NCI-H2196 treated with DMSO at 0.1 percent for 48 hours (cell line): ENCODE results near the gene PLEKHA8.

Source experiments
- DNase-seq: peaks from one replicate; lab custom pipeline; 2025; ENCODE audit not compliant: unreplicated experiment; lab: John Stamatoyannopoulos, UW

Gene PLEKHA8

DNA sequence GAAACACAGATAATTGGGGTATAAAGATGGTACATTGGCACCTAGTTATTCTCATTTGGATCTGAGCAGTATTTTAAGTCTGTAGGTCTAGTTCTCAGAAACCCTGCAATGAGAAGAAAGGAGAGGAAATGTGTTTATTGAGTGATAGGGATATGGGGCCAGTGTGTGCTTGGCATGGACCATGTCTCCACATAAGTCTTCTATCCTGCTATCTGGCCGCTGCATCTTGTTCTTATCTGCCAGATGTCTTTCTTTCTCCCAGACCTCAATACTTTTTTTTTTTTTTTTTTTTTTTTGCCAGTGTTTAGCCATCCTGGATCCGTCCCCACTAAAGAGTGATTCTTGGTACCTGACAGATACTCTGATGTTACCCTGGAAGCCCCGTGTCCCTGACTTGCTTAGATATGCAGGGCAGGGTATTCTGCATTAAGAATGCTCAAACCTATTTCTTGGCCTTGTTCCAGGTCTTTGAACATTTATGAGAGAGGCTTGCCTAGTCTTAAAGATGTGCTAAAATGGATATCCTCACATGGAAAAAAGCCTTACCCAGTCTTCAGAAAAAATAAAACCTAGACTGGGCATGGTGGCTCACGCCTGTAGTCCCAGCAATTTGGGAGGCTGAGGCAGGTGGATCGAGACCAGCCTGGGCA, 116.6 kb downstream of the PLEKHA8 start:
- DNase-seq, result no peak

DNA sequence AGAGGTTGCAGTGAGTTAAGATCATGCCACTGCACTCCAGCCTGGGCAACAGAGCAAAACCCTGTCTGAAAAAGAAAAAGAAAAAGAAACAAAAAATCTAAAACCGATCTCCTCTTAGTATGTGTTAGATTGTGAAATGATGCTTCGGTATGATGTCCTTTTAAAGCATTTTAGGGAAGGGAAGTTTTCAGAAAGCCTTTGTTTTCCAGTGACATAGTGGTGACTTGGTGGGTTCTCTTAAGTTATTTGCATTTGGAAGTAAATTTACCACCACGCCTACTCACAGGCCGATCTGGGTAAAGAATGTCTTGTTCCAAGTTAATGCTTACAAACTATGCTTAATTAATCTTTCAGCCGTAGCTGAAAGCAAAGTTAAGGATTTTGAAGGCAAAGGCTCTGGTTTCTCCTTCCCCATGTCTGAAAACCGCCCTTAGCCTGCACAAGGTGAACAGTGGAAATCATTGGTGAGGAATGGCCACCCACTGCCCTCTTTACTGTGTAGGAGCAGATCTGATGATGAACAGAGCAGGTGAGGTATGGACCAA, 117.3 kb downstream of the PLEKHA8 start:
- DNase-seq, result no peak

DNA sequence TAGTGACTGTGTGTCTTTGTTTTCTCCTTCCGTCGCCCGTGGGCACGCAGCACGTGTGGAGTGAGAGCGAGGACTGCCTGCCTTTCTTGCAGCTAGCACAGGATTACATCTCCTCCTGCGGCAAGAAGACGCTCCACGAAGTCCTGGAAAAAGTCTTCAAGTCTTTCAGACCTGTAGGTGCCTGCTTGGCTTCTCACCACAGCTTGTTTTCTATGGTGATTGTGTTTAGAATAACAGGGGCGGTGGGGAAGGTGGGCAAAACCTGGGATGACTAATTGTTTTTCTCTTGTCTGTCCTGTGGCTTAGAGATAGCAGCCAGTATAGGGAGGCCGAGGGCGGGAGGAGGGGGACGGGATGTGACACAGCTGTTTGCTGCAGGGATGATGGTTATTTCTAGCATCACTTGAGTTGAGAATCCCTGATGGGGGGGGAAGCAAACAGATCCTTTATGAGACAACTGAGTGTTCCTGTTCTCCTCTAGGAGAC, 118.0 kb downstream of the PLEKHA8 start:
- DNase-seq, result no peak

DNA sequence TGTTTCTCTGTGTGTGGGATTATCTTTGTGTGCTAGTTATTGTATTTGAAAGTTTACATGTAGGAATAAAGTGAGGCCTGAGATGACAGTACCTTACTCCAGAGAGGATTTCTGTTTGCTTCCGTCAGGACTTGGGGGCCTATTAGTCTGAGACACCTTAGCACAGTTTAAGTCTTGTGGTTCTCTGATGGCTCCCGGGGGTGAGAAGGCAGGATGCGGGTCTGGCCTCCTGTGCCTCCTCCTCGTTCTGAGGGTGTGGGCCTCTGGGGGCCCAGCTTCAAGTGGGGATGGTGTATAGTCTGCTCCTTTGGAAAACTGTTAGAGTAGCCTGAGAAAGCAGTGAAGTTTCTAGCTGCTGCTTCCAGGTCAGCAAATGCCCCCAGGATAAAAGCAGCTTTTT, 119.0 kb downstream of the PLEKHA8 start:
- no peak for DNase-seq

DNA sequence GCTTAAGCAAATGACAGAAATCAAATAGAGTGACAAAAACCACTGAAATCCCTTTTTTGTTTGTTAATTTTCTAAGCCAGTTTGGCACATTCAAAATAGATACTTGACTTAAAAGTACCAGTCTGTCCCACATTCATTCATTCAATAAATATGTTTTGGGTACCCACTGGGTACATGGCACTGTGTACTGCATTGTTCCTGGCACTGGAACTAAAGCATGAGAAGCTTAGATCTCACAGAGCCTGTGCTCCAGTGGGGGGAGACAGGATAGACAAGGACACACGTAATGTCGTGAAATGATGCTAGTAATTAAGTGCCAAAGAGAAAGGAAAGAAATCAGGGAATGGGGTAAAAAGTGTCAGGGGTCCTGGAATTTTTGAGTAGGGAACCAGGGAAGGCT, 119.6 kb downstream of the PLEKHA8 start:
- no peak for DNase-seq

DNA sequence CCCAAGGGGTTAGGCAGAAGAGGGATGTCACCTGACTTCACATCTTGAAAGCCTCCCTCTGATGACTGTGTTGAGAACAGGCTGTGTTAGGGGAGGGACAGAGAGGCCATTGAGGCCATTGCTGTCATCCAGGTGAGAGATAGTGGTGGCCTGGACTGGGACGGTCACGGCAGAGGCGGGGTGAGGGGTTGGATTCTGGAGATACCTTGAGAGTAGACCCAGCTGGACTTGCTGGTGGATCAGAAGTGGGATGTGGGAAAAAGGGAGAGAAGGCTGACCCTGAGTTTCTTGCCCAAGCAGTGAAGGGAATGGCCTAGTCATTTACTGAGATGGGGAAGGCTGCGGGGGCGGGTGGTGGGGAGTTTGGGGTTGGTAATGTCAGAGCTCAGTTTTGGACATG, 120.2 kb downstream of the PLEKHA8 start:
- no peak for DNase-seq

DNA sequence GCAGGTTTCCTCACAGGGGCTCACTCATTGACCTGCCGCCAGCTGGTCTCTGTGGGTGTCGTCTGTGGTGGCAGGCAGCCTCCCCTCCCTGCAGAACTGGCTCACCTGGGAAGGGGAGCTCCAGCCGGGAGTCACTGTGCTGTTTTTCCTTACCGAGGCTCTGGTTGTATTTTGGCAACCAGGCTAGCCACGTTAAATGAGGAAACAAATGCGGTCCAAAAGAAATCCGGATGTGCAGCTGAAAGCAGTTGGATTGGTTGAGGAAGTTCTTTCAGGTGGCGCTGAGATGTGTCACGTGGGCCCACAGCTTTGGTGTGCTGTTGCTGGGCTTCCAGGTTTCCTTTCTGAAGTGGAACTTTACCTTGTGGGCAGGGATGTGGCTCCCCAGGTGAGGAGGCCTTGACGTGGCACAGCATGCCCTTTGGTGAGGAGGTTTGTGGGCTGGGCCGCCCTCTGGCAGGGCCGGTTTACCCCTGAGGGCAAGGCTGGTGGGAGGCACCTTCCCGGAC, 120.8 kb downstream of the PLEKHA8 start:
- peak; percentile 88 for DNase-seq

DNA sequence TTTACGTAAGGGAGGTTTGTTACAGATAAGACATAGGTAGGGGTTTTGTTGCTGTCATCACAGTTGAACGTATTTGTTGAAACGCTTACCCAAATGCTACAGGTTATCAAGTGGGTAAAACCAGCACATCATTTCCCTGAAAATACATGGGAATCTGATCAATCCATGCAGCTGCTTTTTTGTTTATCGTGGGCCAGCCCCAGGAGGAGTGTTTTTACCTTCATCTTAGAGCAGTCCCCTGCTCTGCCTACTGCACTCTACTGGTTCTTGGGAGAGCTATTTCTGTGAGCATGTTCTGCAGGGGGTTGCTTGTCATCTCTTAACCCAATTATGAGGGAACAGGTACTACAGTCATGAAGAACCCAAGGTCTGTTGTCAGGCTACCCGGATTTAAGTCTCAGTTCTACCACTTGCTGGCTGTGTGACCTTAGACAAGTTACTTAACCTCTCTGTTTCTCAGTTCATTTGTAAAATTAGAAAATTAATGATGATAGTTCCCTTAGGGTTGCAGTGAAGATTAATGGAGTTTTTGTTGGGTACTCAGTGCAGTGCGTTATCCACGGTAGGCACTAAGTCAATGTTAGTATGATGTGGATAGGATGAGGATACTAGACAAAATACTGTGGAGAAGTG, 121.5 kb downstream of the PLEKHA8 start:
- DNase-seq, result no peak

DNA sequence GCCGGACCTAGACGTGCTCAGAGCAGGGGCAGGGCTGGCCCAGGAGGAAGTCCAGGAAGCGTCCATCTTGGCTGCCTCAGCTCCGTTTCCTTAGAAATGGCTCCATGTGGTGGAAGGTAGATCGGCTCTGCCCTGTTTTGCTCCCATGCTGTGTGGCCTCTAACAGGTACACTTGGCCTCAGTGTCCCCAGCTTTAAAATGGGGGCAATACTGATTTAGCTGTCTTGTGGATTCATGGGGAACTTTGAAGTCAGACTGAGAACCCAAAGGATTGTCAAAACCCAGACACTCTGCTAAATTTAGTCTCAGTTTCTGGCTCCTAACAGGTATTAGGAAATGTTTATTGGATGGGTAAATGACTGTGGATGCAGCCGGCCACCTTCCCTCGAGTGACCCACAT, 122.5 kb downstream of the PLEKHA8 start:
- DNase-seq, result no peak

DNA sequence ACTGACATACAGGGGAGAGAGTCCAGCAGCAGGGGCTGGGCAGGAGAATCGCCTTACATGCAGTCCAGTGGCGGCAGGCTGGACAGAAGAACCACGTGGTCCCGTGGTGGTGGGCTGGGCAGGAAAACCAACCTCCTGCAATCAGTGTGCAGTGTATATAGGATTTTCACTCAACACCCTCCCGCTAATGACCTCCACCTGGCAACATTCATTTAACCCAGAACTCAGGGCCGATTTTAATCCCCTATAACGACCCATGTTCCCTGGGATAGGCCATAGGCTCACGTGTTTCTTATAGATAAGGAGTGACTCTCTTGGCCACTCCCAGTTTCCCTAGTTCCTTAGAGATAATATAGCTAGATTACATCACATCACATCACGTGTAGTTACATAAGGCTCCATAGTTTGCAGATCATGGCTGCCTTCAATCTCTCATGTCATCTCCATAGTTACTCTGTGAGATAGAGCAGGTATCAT, 125.9 kb downstream of the PLEKHA8 start:
- no peak for DNase-seq

DNA sequence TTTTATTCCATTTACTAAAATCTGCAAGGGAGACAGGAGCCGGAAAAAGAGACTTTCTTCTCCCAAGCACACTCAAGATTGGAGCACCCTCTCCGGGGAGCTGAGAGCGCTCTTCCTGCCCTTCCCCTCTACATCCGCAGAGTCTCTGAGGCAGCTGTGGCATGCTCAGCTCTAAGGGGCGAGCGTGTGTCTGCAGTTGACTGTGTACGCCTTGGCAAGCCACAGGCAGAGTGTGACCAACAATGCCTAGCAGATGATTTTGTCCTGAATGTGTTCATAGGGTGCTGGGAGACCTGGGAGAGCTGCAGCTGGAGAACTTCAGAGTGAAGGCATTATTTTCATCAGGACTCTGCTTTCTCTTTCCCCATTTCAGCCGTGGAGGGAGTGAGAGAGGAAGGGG, 127.3 kb downstream of the PLEKHA8 start:
- no peak for DNase-seq

DNA sequence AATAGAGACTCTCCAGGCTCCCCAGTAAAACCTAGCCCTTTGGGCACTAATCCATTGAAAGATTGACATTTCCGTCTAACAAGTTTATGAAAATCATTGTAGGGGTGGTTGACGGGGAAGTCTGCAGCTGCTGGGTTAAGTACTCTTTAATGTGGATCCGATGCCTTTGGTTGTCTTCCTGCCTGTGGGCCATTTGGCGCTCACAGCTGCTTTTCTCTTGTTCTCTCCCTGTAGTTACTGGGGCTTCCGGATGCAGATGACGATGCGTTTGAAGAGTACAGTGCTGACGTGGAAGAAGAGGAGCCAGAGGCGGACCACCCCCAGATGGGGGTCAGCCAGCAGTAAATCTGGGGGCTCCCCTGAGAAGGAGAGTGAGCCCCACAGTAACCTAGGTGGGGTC, 129.0 kb downstream of the PLEKHA8 start:
- no peak for DNase-seq

DNA sequence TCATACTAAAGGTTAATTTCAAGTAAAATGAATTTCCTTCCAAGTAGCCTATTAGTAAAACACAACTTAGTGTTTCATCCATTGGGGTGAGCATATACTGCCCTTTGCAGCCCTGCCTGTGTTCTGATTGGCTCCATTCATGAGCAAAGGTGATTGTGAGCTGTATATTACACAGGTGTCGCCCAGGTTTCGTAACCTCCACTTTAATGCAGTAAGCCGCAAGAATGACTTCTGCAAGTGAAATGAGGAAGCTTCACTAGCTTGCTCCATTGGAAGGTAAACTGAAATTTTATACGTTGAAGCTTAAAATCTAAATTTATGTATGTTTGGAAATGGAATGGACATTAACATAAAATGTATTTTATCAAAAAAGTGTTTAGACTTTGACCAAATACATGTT, 131.0 kb downstream of the PLEKHA8 start:
- no peak for DNase-seq

DNA sequence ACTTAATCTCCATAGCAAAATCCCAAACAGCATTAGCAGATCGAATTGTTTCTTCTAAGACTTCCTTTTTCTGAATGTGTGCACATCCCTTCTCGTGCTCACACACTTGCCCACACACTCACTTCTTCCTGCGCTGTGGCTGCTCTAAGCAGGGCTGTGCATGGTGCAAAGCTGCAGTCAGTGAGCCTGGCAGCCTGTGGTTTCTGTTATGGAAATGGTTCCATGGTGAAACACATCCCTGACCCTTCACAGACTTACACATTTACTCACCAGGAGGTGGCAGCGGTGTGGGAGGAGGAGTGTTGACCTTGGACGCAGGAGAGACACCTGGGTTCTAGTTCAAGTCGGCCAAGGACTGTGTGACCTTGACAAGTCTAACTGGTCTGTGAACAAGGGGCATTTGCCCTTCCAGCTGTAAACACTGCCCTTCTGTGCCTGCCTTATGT, 131.5 kb downstream of the PLEKHA8 start:
- no peak for DNase-seq

DNA sequence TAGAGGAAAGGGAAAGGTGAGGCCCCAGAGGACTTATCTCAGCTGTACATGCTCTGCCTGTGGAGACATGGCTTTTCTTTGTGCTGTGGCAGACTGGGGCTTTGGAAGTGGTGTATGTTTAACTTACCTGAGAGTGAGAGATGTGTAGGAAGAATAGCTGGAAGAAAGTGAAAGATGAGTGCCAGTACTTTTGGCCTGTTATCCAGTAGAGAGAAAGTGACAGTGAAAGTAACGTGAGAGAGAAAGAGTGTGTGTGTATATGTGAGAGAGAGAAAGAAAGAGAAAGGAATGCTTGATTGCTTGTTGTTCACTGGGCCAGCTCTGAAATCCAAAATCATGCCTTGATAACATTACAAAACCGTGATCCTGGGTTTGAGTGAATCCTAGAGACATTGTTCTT, 132.1 kb downstream of the PLEKHA8 start:
- DNase-seq, result no peak

DNA sequence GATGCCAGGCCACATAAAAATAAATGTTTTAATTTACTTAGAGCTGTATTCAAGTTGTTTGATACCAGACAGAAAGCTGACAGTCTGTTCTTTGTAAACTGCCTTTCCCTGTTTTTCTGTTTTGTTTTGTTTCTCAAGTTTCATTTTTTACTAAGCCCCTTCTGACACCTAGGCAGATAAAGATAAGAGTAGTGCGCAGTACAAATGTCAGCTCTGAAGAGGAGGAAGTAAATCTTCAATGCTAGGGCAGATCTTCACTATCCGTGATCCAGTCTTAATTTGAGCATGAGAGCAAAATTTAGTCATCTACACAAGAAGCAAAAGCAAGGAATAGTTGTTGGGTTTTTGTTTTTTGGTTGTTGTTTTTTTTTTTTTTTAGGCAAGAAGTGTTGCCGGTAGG, 133.9 kb downstream of the PLEKHA8 start:
- no peak for DNase-seq

DNA sequence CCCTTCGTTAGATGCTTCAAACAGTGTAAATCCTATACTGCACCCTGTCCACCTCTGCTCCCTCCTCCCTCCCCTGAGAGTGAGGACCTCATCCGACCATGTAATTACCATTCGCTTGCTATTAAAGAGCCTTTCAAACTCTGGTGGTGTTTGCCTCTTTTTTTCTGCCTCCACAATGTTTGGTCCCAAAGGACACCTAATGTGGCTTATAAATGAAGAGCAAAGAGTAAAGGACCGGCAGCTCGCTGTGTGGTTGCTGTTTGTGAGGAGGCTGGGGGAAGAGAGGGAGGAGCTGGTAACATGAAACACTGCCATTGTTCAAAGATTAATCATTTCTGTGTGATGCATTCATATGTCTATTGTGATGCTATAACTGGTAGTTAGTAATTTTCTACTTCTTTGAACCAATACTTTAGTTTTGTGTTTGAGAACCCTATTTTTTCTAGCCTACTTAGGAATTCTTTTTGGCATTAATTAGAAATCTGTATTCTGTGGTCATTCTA, 134.5 kb downstream of the PLEKHA8 start:
- DNase-seq, result no peak

DNA sequence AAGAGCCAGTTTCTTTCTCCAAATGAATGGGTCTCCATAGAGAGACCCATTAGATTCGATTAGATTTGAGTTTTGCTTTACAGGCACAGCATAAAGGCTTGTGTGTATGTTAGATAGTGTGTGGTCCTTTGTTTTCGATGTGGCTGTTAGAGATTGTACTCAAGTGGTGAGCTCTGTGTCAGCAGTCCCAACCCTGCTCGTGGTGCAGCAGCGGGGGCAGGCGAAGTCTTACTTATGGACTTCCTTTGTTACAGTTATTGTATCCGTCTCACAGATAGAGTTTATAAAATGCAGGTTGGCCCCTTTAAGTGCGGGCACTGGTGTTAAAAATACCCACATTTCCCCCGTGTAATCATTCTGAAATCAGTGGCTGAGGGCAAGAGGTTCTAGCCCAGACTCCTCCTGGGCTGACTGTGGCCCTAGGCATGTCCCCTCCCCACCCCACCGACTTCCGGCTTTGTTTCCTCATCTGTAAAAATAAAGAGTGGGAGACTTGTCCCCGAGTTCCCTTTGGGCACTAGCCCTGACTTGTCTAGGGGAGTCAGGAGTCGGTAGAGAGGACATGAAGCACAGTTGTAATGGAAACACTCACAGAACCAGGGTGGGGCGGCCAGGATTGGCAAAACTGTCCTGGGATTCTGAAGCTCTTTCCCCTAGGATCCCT, 135.2 kb downstream of the PLEKHA8 start:
- no peak for DNase-seq

DNA sequence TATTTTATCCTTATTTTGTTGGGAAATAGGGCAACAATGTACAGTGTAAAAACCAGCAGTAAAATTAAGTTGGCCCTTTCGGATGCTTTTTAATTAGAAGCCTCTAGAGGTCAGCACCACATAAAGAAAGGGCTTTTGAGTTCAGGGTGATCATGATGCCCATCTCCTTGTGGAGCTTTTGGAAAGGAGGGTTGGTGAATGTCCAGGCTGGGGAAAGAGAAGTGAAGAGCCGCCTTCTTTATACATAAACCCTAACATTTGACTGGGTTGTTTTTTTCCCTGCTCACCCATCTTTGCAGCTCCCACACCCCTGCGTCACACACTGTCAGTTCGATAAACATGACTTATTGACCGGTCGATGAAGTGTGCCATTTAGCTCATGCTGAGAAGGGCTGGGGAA, 136.4 kb downstream of the PLEKHA8 start:
- peak; percentile 44 for DNase-seq

DNA sequence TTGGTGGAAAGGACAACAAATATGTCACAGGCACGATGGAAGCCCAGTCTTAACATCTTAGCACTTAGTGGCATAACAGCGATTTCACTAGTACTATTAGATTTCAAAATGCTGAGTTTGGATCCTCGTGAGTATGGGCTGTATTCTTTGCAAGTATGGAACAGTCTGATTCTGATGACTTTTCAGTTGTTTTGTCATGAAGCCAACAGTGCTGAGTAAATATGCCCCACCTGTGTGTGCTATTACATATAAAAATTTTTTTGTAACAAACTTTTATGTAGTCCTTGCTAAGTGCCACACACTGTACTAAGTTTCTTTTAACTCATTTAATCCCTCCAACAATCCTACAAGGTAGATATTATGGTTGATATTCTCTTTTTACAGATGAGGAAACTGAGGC, 137.4 kb downstream of the PLEKHA8 start:
- no peak for DNase-seq

DNA sequence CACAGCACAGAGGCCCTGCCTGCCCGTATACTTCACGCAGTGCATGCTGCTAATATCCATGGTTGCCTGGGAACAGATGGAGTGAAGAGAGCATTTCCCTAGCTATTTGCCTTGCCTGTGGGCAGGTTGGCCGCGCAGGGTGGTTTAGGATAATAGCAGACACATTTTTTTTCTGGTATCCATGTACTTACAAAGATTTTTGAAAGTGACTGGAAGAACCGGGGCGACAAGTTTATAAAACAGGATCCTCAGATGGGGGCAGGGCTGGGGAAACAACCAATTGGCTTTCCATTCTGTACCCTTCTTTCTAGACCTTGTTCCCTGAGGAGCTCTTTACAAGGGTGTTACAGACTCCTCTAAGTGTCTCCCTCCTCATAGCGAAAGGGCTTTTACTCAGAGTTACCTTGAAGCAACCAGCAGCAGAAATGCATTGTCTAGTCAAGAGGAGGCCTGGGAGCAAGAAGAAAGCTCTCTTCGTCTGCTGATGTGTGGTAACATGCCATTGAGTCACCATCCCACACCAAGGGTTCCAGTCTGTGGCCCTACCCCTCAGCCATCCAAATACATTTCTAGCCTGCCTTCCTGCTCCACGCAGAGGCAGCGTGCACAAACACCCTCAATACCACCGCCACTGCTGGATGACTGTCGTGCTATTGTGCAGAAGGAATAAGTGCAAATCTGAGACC, 138.1 kb downstream of the PLEKHA8 start:
- DNase-seq, result peak; percentile 44
